ENCODE measurements around the gene PABPN1L.
A peak's percentile ranks its signal among the peaks of the same experiment; 100 is the strongest.

The PABPN1L gene

GRCh38 chr16:88815901-88816589, 50.4 kb downstream of the PABPN1L start:
- Histone ChIP-seq H3K4me3 (ENCODE audit: insufficient read depth, low read length, poor library complexity, severe bottlenecking) (no peak overlapping the region), H3K9ac (ENCODE audit: low read length) (no peak overlapping the region), H3K4me2 (ENCODE audit: low read depth, low read length, poor library complexity, severe bottlenecking) (no peak overlapping the region), H2AFZ (ENCODE audit: low read depth, low read length, severe bottlenecking) (no peak overlapping the region), H3K79me2 (ENCODE audit: insufficient read depth, low read length) (peaks cover 2% of the 10 kb centered on the region; the same call in 1 of the 2 replicates), H3K9me3 (ENCODE audit: insufficient read depth, low read length) (peaks cover 5% of the 10 kb centered on the region; the same call in 1 of the 2 replicates), H4K20me1 (ENCODE audit: low read depth, low read length) (no peaks in the 10 kb centered on the region), H3K27me3 (ENCODE audit: low read length) (no peaks in the 10 kb centered on the region), H3K27ac (ENCODE audit: low read depth, low read length) (no peak overlapping the region), H3K9me2 (replicated peaks; ENCODE audit: insufficient read depth, low read length) (no peaks in the 10 kb centered on the region), H3K36me3 (ENCODE audit: low read length) (no peaks in the 10 kb centered on the region), H3F3A (ENCODE audit: insufficient read depth) (peaks cover under 1% of the 10 kb centered on the region; the same call in 1 of the 2 replicates)
- TF ChIP-seq CTCF (IDR thresholded peaks at IDR 0.05; ENCODE audit: insufficient read depth, low read length, poor library complexity, severe bottlenecking) (peak; percentile 74), EZH2phosphoT487 (conservative IDR thresholded peaks at IDR 0.05; ENCODE audit: low read length) (no peak)

- no peaks in the 10 kb centered on the region for H3K9me2 ChIP-seq (replicated peaks; ENCODE audit: insufficient read depth, low read length)
- H3K4me2 ChIP-seq (ENCODE audit: low read depth, low read length, poor library complexity, severe bottlenecking): no peak overlapping the region
Measured at GRCh38 chr16:88815227-88815626, 51.2 kb downstream of the PABPN1L start.

GRCh38 chr16:88814144-88814502, 52.3 kb downstream of the PABPN1L start:
- Histone ChIP-seq H3K4me3 (ENCODE audit: insufficient read depth, low read length, poor library complexity, severe bottlenecking) (no peak overlapping the region), H3F3A (ENCODE audit: insufficient read depth) (peaks cover 19% of the 10 kb centered on the region), H3K4me2 (ENCODE audit: low read depth, low read length, poor library complexity, severe bottlenecking) (no peak overlapping the region), H3K27ac (ENCODE audit: low read depth, low read length) (no peak overlapping the region), H3K9me2 (replicated peaks; ENCODE audit: insufficient read depth, low read length) (no peaks in the 10 kb centered on the region), H3K9me3 (ENCODE audit: insufficient read depth, low read length) (peaks cover 5% of the 10 kb centered on the region; the same call in 1 of the 2 replicates), H3K36me3 (ENCODE audit: low read length) (no peaks in the 10 kb centered on the region), H4K20me1 (ENCODE audit: low read depth, low read length) (no peaks in the 10 kb centered on the region), H3K9ac (ENCODE audit: low read length) (no peak overlapping the region), H3K27me3 (ENCODE audit: low read length) (no peaks in the 10 kb centered on the region), H3K79me2 (ENCODE audit: insufficient read depth, low read length) (peaks cover 7% of the 10 kb centered on the region; the same call in 1 of the 2 replicates), H2AFZ (ENCODE audit: low read depth, low read length, severe bottlenecking) (no peak overlapping the region)
- no peak for TF ChIP-seq CTCF (IDR thresholded peaks at IDR 0.05; ENCODE audit: insufficient read depth, low read length, poor library complexity, severe bottlenecking)
- TF ChIP-seq EZH2phosphoT487 (conservative IDR thresholded peaks at IDR 0.05; ENCODE audit: low read length): no peak

More at GRCh38 chr16:88815227-88815626, 51.2 kb downstream of the PABPN1L start:
- Histone ChIP-seq H3K79me2 (ENCODE audit: insufficient read depth, low read length) (peaks cover 7% of the 10 kb centered on the region; the same call in 1 of the 2 replicates), H3K9ac (ENCODE audit: low read length) (no peak overlapping the region), H3F3A (ENCODE audit: insufficient read depth) (peaks cover 8% of the 10 kb centered on the region; the same call in 1 of the 2 replicates), H2AFZ (ENCODE audit: low read depth, low read length, severe bottlenecking) (no peak overlapping the region), H3K4me3 (ENCODE audit: insufficient read depth, low read length, poor library complexity, severe bottlenecking) (no peak overlapping the region), H4K20me1 (ENCODE audit: low read depth, low read length) (no peaks in the 10 kb centered on the region), H3K9me3 (ENCODE audit: insufficient read depth, low read length) (peaks cover 5% of the 10 kb centered on the region; the same call in 1 of the 2 replicates), H3K27ac (ENCODE audit: low read depth, low read length) (no peak overlapping the region), H3K27me3 (ENCODE audit: low read length) (no peaks in the 10 kb centered on the region), H3K36me3 (ENCODE audit: low read length) (no peaks in the 10 kb centered on the region)
- TF ChIP-seq CTCF (IDR thresholded peaks at IDR 0.05; ENCODE audit: insufficient read depth, low read length, poor library complexity, severe bottlenecking) (no peak), EZH2phosphoT487 (conservative IDR thresholded peaks at IDR 0.05; ENCODE audit: low read length) (no peak)
